ENCODE data around the gene FAR2.
"Not testable (repeated sequence)": the region's sequence is repeated elsewhere in the genome, so short reads cannot be mapped to it uniquely, and the experiment has no call there.

FAR2 gene

GRCh38 chr12:29346769-29347421, 197.8 kb downstream of the FAR2 start:
- no peak for DNase-seq

- DNase-seq, result no peak
These were observed 201.0 kb downstream of the FAR2 start for GRCh38 chr12:29350080-29350479.

GRCh38 chr12:29354954-29355353, 205.9 kb downstream of the FAR2 start:
- DNase-seq, result no peak

GRCh38 chr12:29365091-29365490, 216.0 kb downstream of the FAR2 start:
- DNase-seq, result no peak

- DNase-seq, result no peak
These were observed 224.9 kb downstream of the FAR2 start for GRCh38 chr12:29374012-29374411.

- DNase-seq, result no peak
These were observed 225.8 kb downstream of the FAR2 start for GRCh38 chr12:29374913-29375312.

- no peak for DNase-seq
These were observed 227.0 kb downstream of the FAR2 start for GRCh38 chr12:29376118-29376517.

GRCh38 chr12:29380536-29381523, 231.8 kb downstream of the FAR2 start, which contains the start of gene ERGIC2:
Gene ERGIC2 (minus strand): TSS chr12:29381172. CDS start chr12:29371633, 9,539 bp downstream.
- DNase-seq, result peak; percentile 98

GRCh38 chr12:29382251-29382650, 233.2 kb downstream of the FAR2 start:
- no peak for DNase-seq

GRCh38 chr12:29385194-29385593, 236.1 kb downstream of the FAR2 start:
- DNase-seq, result not testable (repeated sequence)
